ENCODE measurements around the gene DUSP22.

DNA sequence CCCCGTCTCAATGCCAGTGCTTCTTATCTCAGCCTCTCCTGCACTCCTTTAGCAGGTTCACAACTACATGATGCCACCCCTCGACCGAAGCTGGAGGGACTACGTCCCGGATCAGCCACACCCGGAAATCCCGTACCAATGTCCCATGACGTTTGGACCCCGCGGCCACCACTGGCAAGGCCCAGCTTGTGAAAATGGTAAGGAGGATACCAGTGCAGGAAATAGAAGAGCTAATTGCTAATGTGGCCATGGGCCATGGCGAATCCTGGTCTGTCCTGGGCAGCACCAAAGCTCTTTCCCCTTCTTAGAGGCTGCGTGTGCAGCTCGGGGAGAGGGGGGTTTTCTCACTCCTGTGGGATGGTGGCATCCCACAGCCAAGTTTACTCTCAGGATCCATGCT is 104.8 kb downstream of the DUSP22 start:
- TF ChIP-seq, protein P1, sequence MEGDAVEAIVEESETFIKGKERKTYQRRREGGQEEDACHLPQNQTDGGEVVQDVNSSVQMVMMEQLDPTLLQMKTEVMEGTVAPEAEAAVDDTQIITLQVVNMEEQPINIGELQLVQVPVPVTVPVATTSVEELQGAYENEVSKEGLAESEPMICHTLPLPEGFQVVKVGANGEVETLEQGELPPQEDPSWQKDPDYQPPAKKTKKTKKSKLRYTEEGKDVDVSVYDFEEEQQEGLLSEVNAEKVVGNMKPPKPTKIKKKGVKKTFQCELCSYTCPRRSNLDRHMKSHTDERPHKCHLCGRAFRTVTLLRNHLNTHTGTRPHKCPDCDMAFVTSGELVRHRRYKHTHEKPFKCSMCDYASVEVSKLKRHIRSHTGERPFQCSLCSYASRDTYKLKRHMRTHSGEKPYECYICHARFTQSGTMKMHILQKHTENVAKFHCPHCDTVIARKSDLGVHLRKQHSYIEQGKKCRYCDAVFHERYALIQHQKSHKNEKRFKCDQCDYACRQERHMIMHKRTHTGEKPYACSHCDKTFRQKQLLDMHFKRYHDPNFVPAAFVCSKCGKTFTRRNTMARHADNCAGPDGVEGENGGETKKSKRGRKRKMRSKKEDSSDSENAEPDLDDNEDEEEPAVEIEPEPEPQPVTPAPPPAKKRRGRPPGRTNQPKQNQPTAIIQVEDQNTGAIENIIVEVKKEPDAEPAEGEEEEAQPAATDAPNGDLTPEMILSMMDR (conservative IDR thresholded peaks at IDR 0.05) = no peak
- no peak for TF ChIP-seq ZFX (IDR thresholded peaks at IDR 0.05)
